Mucosa of descending colon (tissue), 3 donors: ENCODE measurements around the gene LENEP. TPM values are rescaled to one million over a fixed set of nuclear protein-coding genes. Genes with fewer than 3 reads are reported as not detected.
"Not testable (repeated sequence)": the region's sequence is repeated elsewhere in the genome, so short reads cannot be mapped to it uniquely, and the experiment has no call there.

ENCODE experiments used
- ATAC-seq: fragments of 200-7000 bp; cut with Tn5 transposase; one replicate; pipeline ENCODE4 v1.9.1; 2020; ENCODE audit warnings: mild to moderate bottlenecking, moderate library complexity
- DNase-seq, 3 donors: peaks; one replicate each; pipeline ENCODE4 v3.0.0-alpha.2; 2020
- H3K36me3 ChIP-seq: fragments of 200-600 bp; one replicate; pipeline ENCODE4 v1.8.0; 2021; ENCODE audit warnings: low read depth, mild to moderate bottlenecking
- H3K4me1 ChIP-seq: fragments of 200-600 bp; one replicate; pipeline ENCODE4 v1.8.0; 2021; ENCODE audit warnings: low read depth, mild to moderate bottlenecking
- H3K4me3 ChIP-seq: fragments of 200-600 bp; one replicate; pipeline ENCODE4 v1.8.0; 2021; ENCODE audit warnings: mild to moderate bottlenecking
- H3K9me3 ChIP-seq: fragments of 200-600 bp; one replicate; pipeline ENCODE4 v1.8.0; 2021; ENCODE audit warnings: mild to moderate bottlenecking
- CTCF ChIP-seq: fragments of 200-600 bp; IDR thresholded peaks from one replicate; pipeline ENCODE4 v1.8.0; 2022; ENCODE audit warnings: antibody characterized with exemption, mild to moderate bottlenecking
- intact Hi-C, 2 donors: fragments of 100-400 bp; cut with DNase I in 1 of 2; cut with micrococcal nuclease in 1 of 2; formaldehyde crosslinking; loops; one replicate each; pipeline versions ENCODE4 v1.11.0 to v1.11.1; 2022; cut with DNase I, micrococcal nuclease
- total RNA-seq, 3 donors: library from RNA; stranded (reverse); fragmentation: NEBNext Ultra II Directional in 2 of 3; extraction: Animal tissue kit (Norgen Biotek cat#: 25700) in 2 of 3; gene quantifications; one replicate each; pipeline versions ENCODE4 v1.2.1 to v1.2.4, GENCODE V29; 2021 to 2023
- donor health status: DM: no; HTN: no; CAD: no; lungs with moderate emphysema.
- donor health status: DM: no; HTN: no; CAD: no.
- donor health status: DM: no; HTN: yes; CAD: no.

Gene LENEP
- total RNA-seq, 3 donors from 2014 or later = 0.60 to 0.76 TPM; not detected in 1

- peak overlapping the region; percentile 23 for H3K4me3 ChIP-seq
- H3K36me3 ChIP-seq = no peaks in the 10 kb centered on the region
- H3K4me1 ChIP-seq = peaks cover 42% of the 10 kb centered on the region
- intact Hi-C loops = no loop called here
- no peaks in the 10 kb centered on the region for H3K9me3 ChIP-seq
- DNase-seq (peak; percentile 93 to 97 (median 94)), ATAC-seq (peak; percentile 60)
- no peak for TF ChIP-seq CTCF
Measured at GRCh38 chr1:154974808-154975408, 18.5 kb upstream of the LENEP start.

- intact Hi-C loops = no loop called here
- Histone ChIP-seq H3K36me3 (no peaks in the 10 kb centered on the region), H3K4me1 (peaks cover 36% of the 10 kb centered on the region), H3K4me3 (peak overlapping the region; percentile 23), H3K9me3 (no peaks in the 10 kb centered on the region)
- DNase-seq (peak; percentile 79 to 86 (median 82)), ATAC-seq (no peak)
- no peak for TF ChIP-seq CTCF
Measured at GRCh38 chr1:154975409-154976059, 17.9 kb upstream of the LENEP start.

- intact Hi-C loops, ATAC-seq, H3K36me3 ChIP-seq, H3K4me3 ChIP-seq, H3K9me3 ChIP-seq, DNase-seq: not testable (repeated sequence)
- H3K4me1 ChIP-seq = peaks cover 15% of the 10 kb centered on the region
Measured at GRCh38 chr1:154977762-154978161, 15.6 kb upstream of the LENEP start.

GRCh38 chr1:154978360-154978759, 15.0 kb upstream of the LENEP start:
- H3K4me1 ChIP-seq = peaks cover 11% of the 10 kb centered on the region
- intact Hi-C loops = no loop called here
- ATAC-seq = no peak
- TF ChIP-seq CTCF = no peak
- H3K4me3 ChIP-seq = no peak overlapping the region
- no peak for DNase-seq
- H3K9me3 ChIP-seq = no peaks in the 10 kb centered on the region
- no peaks in the 10 kb centered on the region for H3K36me3 ChIP-seq

GRCh38 chr1:154982341-154982740, 11.0 kb upstream of the LENEP start:
- no peak overlapping the region for H3K4me3 ChIP-seq
- no peak for ATAC-seq

More at GRCh38 chr1:154982341-154982740, 11.0 kb upstream of the LENEP start:
- Histone ChIP-seq H3K9me3 (no peaks in the 10 kb centered on the region), H3K4me1 (peaks cover 11% of the 10 kb centered on the region), H3K36me3 (no peaks in the 10 kb centered on the region)
- intact Hi-C loops = no loop called here
- DNase-seq = no peak
- no peak for TF ChIP-seq CTCF
